GM04504 (cell line): Measurements from ENCODE around the gene SLC4A4.

ENCODE experiments used
- DNase-seq: peaks from one replicate; pipeline ENCODE4 v3.0.0-alpha.2; 2012; ENCODE audit warnings: low read depth

SLC4A4 gene

GRCh38 chr4:71541541-71541940, 202.7 kb downstream of the SLC4A4 start:
- no peak for DNase-seq

GRCh38 chr4:71545168-71545567, 206.3 kb downstream of the SLC4A4 start:
- DNase-seq = peak; percentile 51

- no peak for DNase-seq
Observed at GRCh38 chr4:71549516-71550160, 210.8 kb downstream of the SLC4A4 start.

GRCh38 chr4:71550220-71551165, 211.7 kb downstream of the SLC4A4 start:
- DNase-seq = no peak

- DNase-seq = peak; percentile 28
Observed at GRCh38 chr4:71553605-71554004, 214.8 kb downstream of the SLC4A4 start.

GRCh38 chr4:71554025-71554424, 215.2 kb downstream of the SLC4A4 start:
- DNase-seq = no peak

- no peak for DNase-seq
Observed at GRCh38 chr4:71558248-71558647, 219.4 kb downstream of the SLC4A4 start.

- DNase-seq = no peak
Observed at GRCh38 chr4:71559957-71560571, 221.2 kb downstream of the SLC4A4 start.

GRCh38 chr4:71564775-71565174, 226.0 kb downstream of the SLC4A4 start:
- DNase-seq = no peak

- no peak for DNase-seq
Observed at GRCh38 chr4:71566856-71567255, 228.0 kb downstream of the SLC4A4 start.

GRCh38 chr4:71568131-71568530, 229.3 kb downstream of the SLC4A4 start:
- DNase-seq = no peak

- no peak for DNase-seq
Observed at GRCh38 chr4:71570492-71570891, 231.7 kb downstream of the SLC4A4 start.

- no peak for DNase-seq
Observed at GRCh38 chr4:71571346-71571745, 232.5 kb downstream of the SLC4A4 start.

GRCh38 chr4:71583971-71584370, 245.2 kb downstream of the SLC4A4 start:
- DNase-seq = no peak

- no peak for DNase-seq
Observed at GRCh38 chr4:71584585-71584984, 245.8 kb downstream of the SLC4A4 start.

- no peak for DNase-seq
Observed at GRCh38 chr4:71586087-71586763, 247.4 kb downstream of the SLC4A4 start.

- no peak for DNase-seq
Observed at GRCh38 chr4:71587995-71588394, 249.2 kb downstream of the SLC4A4 start.

GRCh38 chr4:71592793-71593192, 254.0 kb downstream of the SLC4A4 start:
- no peak for DNase-seq

GRCh38 chr4:71593311-71593710, 254.5 kb downstream of the SLC4A4 start:
- no peak for DNase-seq

- no peak for DNase-seq
Observed at GRCh38 chr4:71595576-71596108, 256.8 kb downstream of the SLC4A4 start.

- DNase-seq = no peak
Observed at GRCh38 chr4:71599578-71599977, 260.8 kb downstream of the SLC4A4 start.

- DNase-seq = no peak
Observed at GRCh38 chr4:71602289-71602900, 263.6 kb downstream of the SLC4A4 start.
